HCT116 (cell line): ENCODE data around the gene EEPD1.

Experiments used
- POLR2AphosphoS5 ChIP-seq: IDR thresholded peaks from 2 replicates; pipeline ENCODE4 v1.6.1; 2011; ENCODE audit warnings: mild to moderate bottlenecking, low read depth, low read length, moderate library complexity
- REST ChIP-seq: IDR thresholded peaks from 2 replicates; pipeline ENCODE4 v1.6.1; 2012; ENCODE audit warnings: low read depth

GRCh38 chr7:36202398-36202797, 49.3 kb downstream of the EEPD1 start:
- TF ChIP-seq POLR2AphosphoS5: no peak
- TF ChIP-seq REST: no peak
